Activated CD4-positive, alpha-beta T cell treated with anti-CD3 and anti-CD28 coated beads, Interleukin-2, Interleukin-4, amounts not matched to agents 100 ng/mL and 50 ng/mL, durations not matched to agents 16 hours and 8 hours (primary cell): ENCODE measurements around the gene SNRNP48.
A peak's percentile ranks its signal among the peaks of the same experiment; 100 is the strongest.

Experiments used
- DNase-seq: peaks from one replicate; pipeline ENCODE4 v3.0.0-alpha.2; 2020; ENCODE audit warnings: low spot score

SNRNP48 gene

DNA sequence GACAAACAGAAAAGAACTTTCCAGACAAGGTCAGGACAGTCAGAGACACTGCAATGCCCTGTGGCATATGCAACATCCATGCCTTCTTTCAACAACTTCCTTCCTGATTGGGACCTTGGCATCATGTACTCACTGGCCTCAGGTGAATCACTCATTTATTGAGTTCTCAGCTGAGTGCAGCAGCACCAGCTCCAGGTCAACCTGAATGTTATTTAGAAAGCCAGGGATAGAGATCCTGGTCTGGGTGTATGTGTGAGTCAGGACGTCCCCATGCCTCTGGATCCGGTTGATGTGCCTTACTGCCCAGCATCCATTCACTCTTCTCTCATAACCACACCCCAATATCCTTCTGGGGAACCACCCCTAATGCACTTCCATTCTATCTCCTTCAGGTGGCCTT, 54.4 kb downstream of the SNRNP48 start:
- no peak for DNase-seq

- peak; percentile 17 for DNase-seq
These were observed 56.4 kb downstream of the SNRNP48 start for GRCh38 chr6:7646394-7646793.

DNA sequence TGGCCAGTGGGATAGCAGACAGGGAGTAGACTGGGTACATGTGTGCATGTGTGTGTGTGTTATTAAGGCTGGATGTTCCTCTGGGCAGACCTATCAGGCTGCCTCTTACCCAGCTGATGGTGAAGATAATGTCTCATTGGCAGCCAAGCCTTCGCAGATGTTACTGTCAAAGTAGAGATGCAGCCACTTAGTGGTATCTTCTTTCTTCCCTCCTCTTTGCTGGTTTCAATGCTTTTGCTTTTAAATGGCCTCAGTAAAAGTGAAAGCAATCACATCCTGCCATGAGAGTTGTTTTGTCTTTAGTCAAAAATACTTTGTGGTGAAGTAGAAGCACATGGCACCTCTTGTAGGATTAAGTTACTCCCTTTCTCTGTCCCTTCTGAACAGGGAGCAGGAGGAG, 57.5 kb downstream of the SNRNP48 start:
- DNase-seq, result peak; percentile 46

DNA sequence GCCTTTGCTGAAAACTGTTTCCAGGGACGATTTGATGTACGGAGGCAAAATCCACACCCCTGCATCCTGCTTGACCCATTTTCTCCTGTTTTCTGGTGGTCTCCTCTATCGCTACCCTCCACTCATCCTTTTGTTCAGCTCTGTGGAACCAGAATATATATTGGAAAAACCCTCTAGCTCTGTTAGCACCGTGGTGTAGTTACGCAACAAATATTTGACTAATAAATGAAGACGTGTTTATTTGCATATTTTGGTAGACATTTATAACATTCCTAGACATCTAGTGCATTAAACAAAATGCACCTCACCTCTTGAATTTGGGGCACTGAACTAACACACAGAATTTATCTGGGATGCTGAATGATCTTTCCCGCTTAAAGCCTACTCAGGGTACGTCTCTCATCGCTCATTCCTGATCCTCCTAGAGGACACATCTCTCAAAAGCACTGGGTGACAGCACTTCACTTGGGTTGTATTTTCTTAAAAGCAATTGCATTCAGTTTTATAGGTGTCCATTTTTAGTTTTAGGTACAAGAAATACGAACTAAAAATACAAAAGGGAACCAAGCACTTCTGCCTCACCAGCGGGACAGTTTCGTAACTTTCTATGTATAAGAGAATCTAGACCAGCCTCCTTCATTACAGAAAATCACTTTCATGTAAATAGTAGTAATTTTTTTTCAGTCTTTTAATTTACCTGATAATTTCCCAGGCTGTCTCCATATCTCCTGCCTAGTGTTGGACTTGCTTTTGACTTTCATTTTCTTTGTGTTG, 59.2 kb downstream of the SNRNP48 start:
- DNase-seq, result no peak

DNA sequence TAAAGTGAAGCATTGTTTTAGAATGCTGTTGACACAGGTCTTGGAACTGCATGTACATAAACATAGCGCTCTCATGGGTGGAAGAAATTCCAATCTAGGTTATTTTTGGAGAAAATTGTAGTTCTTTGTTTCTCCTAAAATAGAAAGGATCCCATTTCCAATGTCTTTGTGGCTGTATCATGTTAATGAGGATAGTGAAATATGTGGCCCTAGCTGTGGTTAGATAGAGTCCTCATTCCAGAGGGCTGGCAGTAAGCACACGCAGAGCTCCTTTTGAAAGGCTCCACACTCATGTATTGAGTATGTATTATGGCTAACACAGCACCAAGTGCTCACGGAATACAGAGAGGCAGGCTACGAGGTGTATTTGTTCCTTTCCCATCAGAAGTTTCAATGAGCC, 60.9 kb downstream of the SNRNP48 start:
- DNase-seq, result no peak

- no peak for DNase-seq
These were observed 63.0 kb downstream of the SNRNP48 start for GRCh38 chr6:7652957-7653356.

DNA sequence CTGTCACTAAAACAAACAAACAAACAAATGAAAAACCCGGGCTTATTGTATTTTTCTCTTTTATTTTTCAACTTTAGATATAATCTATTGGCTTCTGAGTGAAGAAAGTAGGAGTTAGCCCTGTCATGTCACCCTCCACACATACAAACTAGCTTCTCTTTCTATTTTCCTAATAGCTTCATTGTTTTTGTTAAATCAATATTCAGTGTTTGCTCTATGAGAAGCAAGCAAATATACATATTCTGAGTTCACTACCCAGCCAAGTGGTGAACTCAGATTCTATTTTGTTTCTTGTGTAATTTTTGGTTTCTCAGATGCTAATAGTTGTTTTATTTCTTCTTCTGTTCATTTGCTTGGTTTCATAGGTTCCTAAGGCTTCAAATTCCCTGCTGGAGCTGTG, 66.4 kb downstream of the SNRNP48 start:
- no peak for DNase-seq

DNA sequence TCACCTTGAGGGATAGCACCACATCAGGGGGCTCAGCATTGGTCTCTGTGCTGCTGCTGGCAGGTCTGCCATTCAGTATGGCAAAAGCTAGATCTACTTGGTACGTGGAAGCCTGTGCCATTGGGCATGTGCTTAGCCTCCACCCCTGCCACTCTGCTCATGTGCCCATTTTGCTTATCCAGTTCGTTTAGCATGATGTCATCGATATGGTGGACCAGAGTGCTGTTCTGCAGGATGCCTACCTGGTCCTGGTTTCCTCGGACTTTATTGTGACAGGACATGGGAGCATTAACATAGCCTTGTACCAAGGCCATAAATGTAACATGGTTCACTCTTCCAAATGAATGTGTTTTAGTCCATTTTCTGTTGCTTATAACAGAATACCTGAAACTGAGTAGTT, 68.5 kb downstream of the SNRNP48 start:
- no peak for DNase-seq

DNA sequence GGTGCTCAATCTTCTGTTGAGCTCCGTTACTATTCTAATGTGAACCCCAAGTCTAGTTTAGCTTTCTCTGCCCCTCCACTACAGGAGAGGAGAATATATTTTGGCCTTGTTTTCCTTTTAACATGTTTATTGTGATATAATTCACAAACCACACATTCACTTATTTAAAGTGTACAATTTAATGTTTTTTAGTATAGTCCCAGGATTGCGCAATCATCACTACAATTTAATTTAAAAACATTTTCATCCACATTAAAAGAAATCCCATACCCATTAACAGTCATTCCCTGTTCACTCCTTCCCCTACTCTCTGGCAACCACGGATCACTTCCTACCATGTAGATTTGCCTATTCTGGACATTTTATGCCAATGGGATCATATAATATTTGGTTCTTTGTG, 71.4 kb downstream of the SNRNP48 start:
- no peak for DNase-seq
